ENCODE results near the gene FAM114A2.

- TF ChIP-seq CTCF (optimal IDR thresholded peaks at IDR 0.05 in 1 of 3, IDR thresholded peaks at IDR 0.05 in 1 of 3, conservative IDR thresholded peaks at IDR 0.05 in 1 of 3; ENCODE audit: extremely low read depth in 1 of 3, insufficient read depth in 2 of 3, low read length in 3 of 3), result no peak
- no peak for TF ChIP-seq EZH2 (IDR thresholded peaks at IDR 0.05; ENCODE audit: low read length)
These were observed 10.9 kb upstream of the FAM114A2 start for GRCh38 chr5:154049636-154050035.

Measured in keratinocyte (primary cell).